Naive thymus-derived CD4-positive, alpha-beta T cell (primary cell): Measurements from ENCODE around the gene ADAMTS15. TPM values are rescaled to one million over a fixed set of nuclear protein-coding genes. Genes with fewer than 3 reads are reported as not detected.

Experiments
- ATAC-seq: fragments of 150-1000 bp; cut with Tn5 transposase; 2 replicates; pipeline ENCODE4 v1.10.0; 2021; ENCODE audit warnings: mild to moderate bottlenecking, moderate library complexity
- CTCF ChIA-PET: fragments of 350-600 bp; sonication (Branson Sonifier 250); formaldehyde crosslinking; loops from one replicate; lab custom pipeline; 2021; ENCODE audit warnings: antibody characterized with exemption; lab: Charles Lee
- POLR2A ChIA-PET: fragments of 350-600 bp; sonication (Branson Sonifier 250); formaldehyde crosslinking; loops from one replicate; lab custom pipeline; 2021; ENCODE audit warnings: antibody characterized with exemption, inconsistent platforms; lab: Charles Lee
- DNase-seq, 9 donors: peaks; one replicate each; pipeline versions ENCODE4 v3.0.0 to v3.0.0-alpha.2; 2020 to 2022; ENCODE audit warnings: mixed read lengths in 1 of 9
- H3K27ac ChIP-seq: one replicate; pipeline ENCODE4 v1.7.0; 2013; ENCODE audit warnings: mild to moderate bottlenecking, low read depth, low read length, moderate library complexity
- H3K27me3 ChIP-seq, 2 donors: one replicate each; pipeline ENCODE4 v1.7.0; 2013; ENCODE audit warnings: low read length in 2 of 2, mild to moderate bottlenecking in 2 of 2, moderate library complexity in 2 of 2; ENCODE audit not compliant: control insufficient read depth in 2 of 2, insufficient read depth in 2 of 2
- H3K36me3 ChIP-seq, 3 experiments: 1 replicate in 2 of 3; 2 replicates in 1 of 3; pipeline ENCODE4 v1.7.0; 2013; ENCODE audit warnings: low read length in 3 of 3, mild to moderate bottlenecking in 3 of 3, moderate library complexity in 1 of 3; ENCODE audit not compliant: insufficient read depth in 3 of 3, control insufficient read depth in 2 of 3
- H3K4me1 ChIP-seq, 2 donors: one replicate each; pipeline ENCODE4 v1.7.0; 2013; ENCODE audit warnings: low read length in 2 of 2, mild to moderate bottlenecking in 2 of 2, moderate library complexity in 1 of 2; ENCODE audit not compliant: control insufficient read depth in 2 of 2, insufficient read depth in 2 of 2
- H3K4me3 ChIP-seq: 2 replicates; pipeline ENCODE4 v1.7.0; 2013; ENCODE audit warnings: mild to moderate bottlenecking, low read length
- H3K9me3 ChIP-seq, 3 experiments: 1 replicate in 2 of 3; 2 replicates in 1 of 3; pipeline ENCODE4 v1.7.0; 2013; ENCODE audit warnings: low read length in 3 of 3; ENCODE audit not compliant: control insufficient read depth in 2 of 3
- H3K27ac Mint-ChIP-seq, 9 donors: one replicate each; pipeline ENCODE4 v1.8.0; 2020 to 2022; ENCODE audit warnings: mixed read lengths in 9 of 9, mild to moderate bottlenecking in 8 of 9, moderate library complexity in 5 of 9, inconsistent platforms in 2 of 9
- H3K27me3 Mint-ChIP-seq, 5 donors: one replicate each; pipeline ENCODE4 v1.8.0; 2021 to 2022; ENCODE audit warnings: mixed read lengths in 5 of 5, mild to moderate bottlenecking in 1 of 5
- H3K36me3 Mint-ChIP-seq, 5 donors: one replicate each; pipeline ENCODE4 v1.8.0; 2020 to 2022; ENCODE audit warnings: mixed read lengths in 5 of 5, mild to moderate bottlenecking in 3 of 5, inconsistent platforms in 1 of 5
- H3K4me1 Mint-ChIP-seq, 7 donors: one replicate each; pipeline ENCODE4 v1.8.0; 2020 to 2022; ENCODE audit warnings: mixed read lengths in 7 of 7, mild to moderate bottlenecking in 3 of 7, inconsistent platforms in 1 of 7
- H3K4me3 Mint-ChIP-seq, 10 donors: one replicate each; pipeline ENCODE4 v1.8.0; 2020 to 2022; ENCODE audit warnings: mild to moderate bottlenecking in 10 of 10, mixed read lengths in 10 of 10, moderate library complexity in 6 of 10, inconsistent platforms in 2 of 10
- H3K9me3 Mint-ChIP-seq, 11 donors: one replicate each; pipeline ENCODE4 v1.8.0; 2020 to 2022; ENCODE audit warnings: mixed read lengths in 11 of 11, mild to moderate bottlenecking in 4 of 11, inconsistent platforms in 1 of 11, moderate library complexity in 1 of 11
- intact Hi-C, 2 donors: fragments of 100-400 bp; cut with micrococcal nuclease; formaldehyde crosslinking; loops; one replicate each; pipeline ENCODE4 v1.15.1; 2023
- polyA plus RNA-seq, 2 donors: library from polyadenylated mRNA; unstranded; fragments of 300-500 nt; fragmentation: Illumina TruSeq; gene quantifications; one replicate each; pipeline ENCODE4 v1.2.3, GENCODE V29; 2021
- total RNA-seq, 6 experiments: library from RNA in 5 of 6; stranded (reverse) in 5 of 6; gene quantifications; 1 replicate in 5 of 6; 2 replicates in 1 of 6; pipeline ENCODE4 v1.2.3 and lab custom pipeline; 2021 to 2026

Gene ADAMTS15
- total and polyA plus RNA-seq, 7 experiments from 2014 or later: 0.12 TPM; not detected in 6

DNA sequence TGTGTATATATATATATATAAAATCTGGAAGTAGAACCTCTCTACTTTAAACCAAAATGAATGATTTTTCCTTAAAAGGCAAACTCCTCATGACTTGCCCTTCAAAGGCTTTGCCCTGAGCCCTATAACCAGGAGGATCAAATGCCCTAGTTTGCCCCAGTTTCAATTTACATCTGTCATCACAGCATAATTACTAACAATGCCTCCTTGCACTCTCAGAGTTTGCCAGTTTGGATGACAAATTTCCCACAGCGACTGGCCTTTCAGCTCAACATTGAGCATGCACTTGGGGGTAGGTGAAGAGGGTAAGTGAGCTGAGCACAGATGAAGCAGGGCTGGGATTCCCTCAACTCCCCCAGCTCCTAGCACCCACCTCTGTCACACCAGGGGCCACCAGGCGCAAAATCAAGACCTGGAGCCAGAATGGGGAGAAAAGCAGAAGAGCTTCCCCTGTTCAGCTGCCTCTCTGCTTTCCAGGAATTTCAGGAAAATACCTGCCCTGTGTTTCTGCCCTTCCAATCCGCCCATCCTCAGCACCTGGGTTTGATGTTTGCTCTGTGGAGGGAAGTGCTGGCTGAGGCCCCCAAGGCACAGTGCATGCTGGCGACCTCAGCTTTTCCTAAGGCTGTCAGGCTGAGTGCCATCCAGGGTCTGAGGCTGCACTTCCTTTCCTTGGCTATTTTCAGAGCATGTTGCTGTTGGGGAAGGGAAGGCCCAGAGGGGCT is 67.5 kb downstream of the ADAMTS15 start:
- no peak for ATAC-seq
- intact Hi-C loops: no loop called here
- H3K9me3 Mint-ChIP-seq: peaks cover 0 to 3% (median 0%) of the 10 kb centered on the region in 11 donors
- H3K4me1 Mint-ChIP-seq: no peaks in the 10 kb centered on the region
- no peaks in the 10 kb centered on the region for H3K9me3 ChIP-seq
- CTCF ChIA-PET: no interaction called here
- H3K27ac Mint-ChIP-seq: no peak overlapping the region
- no peaks in the 10 kb centered on the region for H3K27me3 ChIP-seq
- H3K4me3 ChIP-seq: no peak overlapping the region
- H3K36me3 Mint-ChIP-seq: no peaks in the 10 kb centered on the region
- no peak overlapping the region for H3K4me3 Mint-ChIP-seq
- H3K27ac ChIP-seq: no peak overlapping the region
- H3K4me1 ChIP-seq: no peaks in the 10 kb centered on the region
- DNase-seq: no peak
- peaks cover 0 to 16% (median 2%) of the 10 kb centered on the region in 5 donors for H3K27me3 Mint-ChIP-seq
- no peaks in the 10 kb centered on the region for H3K36me3 ChIP-seq
- POLR2A ChIA-PET: no interaction called here

DNA sequence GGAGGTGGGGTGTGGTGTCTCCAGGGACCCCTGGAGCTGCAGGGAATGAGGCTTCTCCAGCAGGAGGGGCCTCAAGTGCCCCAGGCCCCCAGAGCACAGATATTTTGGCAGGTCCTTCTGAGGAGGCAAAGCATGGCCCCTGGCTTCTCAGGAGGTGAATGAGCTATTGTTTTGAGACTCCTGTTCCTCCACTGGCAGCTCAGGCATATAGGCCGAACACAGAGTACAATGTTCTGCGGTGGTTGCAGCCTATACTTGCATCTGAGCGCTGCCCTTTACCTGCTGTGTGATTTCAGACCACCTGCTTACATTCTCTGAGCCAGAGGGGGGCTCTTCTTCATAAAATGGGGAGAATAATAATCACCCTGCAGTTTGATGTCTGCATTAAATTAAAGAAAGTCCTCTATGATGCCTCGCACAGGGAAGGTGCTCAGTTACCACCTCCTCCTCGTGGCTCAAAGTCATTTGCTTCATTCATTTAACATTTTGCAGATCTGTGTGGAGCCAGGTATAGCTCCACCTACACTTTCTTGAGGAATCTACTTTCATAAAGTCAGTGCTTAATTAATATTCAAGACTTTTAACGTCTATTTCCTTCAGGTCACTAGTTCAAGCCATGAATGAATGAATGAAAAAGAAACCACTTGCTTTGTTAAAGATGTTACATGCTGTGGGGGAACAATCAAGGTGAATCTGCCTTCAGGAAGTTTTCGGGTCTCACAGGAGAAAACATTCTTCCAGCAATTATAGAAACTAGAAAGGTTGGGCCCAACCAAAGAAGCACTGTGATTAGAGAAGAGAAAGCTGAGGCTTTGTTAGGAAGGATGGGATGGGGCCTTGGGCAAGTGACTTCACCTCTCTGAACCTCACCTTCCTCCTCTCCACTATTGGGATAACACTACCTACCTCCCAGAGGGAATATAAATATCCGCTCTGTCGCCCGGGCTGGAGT is 68.4 kb downstream of the ADAMTS15 start:
- H3K36me3 Mint-ChIP-seq: no peaks in the 10 kb centered on the region
- intact Hi-C loops: no loop called here

DNA sequence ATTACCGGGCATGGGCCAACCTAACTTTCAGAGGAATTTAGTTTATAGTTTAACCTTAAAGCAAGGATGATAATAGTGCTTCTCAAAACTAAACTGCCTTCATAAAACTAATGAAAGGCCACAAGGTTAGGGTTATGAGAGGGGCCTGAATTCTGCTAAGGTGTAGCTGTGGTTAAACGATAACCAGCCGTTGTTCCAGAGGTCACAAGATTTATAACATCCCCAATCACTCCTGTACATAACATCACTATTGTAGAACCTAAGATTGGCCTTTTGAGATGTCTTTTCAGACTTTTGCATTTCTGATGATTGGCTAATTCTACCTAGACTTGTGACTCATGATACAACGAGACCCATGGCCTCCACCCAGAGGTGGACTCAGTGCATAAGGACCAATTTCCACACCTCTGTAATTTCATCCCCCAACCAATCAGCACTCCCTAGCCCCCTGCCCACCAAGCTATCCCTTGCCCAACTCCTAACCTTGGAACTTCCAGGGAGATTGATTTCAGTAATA is 69.8 kb downstream of the ADAMTS15 start:
- Histone ChIP-seq H3K36me3 (no peaks in the 10 kb centered on the region), H3K4me1 (no peaks in the 10 kb centered on the region), H3K27ac (no peak overlapping the region), H3K27me3 (no peaks in the 10 kb centered on the region), H3K4me3 (no peak overlapping the region), H3K9me3 (no peaks in the 10 kb centered on the region)
- CTCF ChIA-PET: no interaction called here
- Mint-ChIP-seq H3K9me3 (peaks cover 0 to 3% (median 0%) of the 10 kb centered on the region in 11 donors), H3K4me3 (no peak overlapping the region), H3K27ac (no peak overlapping the region), H3K4me1 (no peaks in the 10 kb centered on the region), H3K36me3 (no peaks in the 10 kb centered on the region), H3K27me3 (peaks cover 0 to 14% (median 2%) of the 10 kb centered on the region in 5 donors)
- no peak for ATAC-seq
- POLR2A ChIA-PET: no interaction called here
- intact Hi-C loops: no loop called here
- DNase-seq: no peak

More for the DNA sequence above, 68.4 kb downstream of the ADAMTS15 start:
- Mint-ChIP-seq H3K9me3 (peaks cover 0 to 3% (median 0%) of the 10 kb centered on the region in 11 donors), H3K27ac (no peak overlapping the region), H3K4me3 (no peak overlapping the region), H3K4me1 (no peaks in the 10 kb centered on the region), H3K27me3 (peaks cover 0 to 16% (median 2%) of the 10 kb centered on the region in 5 donors)
- ChIA-PET CTCF (no interaction called here), POLR2A (no interaction called here)
- Histone ChIP-seq H3K9me3 (no peaks in the 10 kb centered on the region), H3K27me3 (no peaks in the 10 kb centered on the region), H3K36me3 (no peaks in the 10 kb centered on the region), H3K4me1 (no peaks in the 10 kb centered on the region), H3K27ac (no peak overlapping the region), H3K4me3 (no peak overlapping the region)
- ATAC-seq (no peak), DNase-seq (no peak)

DNA sequence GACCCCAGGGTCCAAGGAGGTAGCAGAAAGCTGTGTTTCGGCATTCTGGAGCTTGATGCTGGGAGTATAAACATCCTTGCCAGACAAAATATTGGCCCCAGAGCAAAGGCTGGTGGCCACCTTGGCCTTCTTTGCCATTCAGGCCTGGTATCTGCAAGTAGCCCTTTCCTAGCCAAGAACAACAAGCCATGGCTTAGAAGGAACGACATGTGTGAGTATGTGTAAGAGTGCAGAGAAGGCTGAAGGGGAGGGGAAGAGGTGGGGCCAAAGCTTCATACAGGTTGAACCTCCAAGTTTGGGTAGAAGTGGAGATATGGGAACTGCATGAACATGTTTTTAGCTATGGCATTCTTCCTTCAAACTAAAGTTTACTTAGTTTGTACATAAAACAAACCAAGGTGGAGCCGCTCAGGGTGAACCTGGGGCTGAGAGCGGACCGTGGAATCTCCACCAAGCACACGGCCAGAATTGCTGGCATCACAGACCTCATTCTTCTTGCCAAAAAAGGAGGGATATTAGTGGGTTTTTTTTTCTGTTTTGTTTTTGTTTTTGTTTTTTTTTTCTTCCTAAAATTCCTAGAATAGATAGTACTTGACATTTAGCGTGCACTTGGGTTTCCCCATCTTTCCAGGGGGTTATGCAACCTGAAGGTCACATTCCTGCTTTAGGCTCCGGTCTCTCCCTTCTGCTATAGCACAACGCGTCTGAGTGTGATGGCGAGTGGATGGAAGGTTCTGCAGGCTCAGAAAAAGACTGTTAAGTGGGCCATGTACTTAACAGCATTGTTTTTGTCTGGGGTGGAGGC is 70.9 kb downstream of the ADAMTS15 start:
- intact Hi-C loops: no loop called here
- Mint-ChIP-seq H3K4me1 (no peaks in the 10 kb centered on the region), H3K27ac (no peak overlapping the region), H3K4me3 (no peak overlapping the region), H3K9me3 (peaks cover 0 to 3% (median 0%) of the 10 kb centered on the region in 11 donors), H3K27me3 (peaks cover 0 to 8% (median 0%) of the 10 kb centered on the region in 5 donors), H3K36me3 (no peaks in the 10 kb centered on the region)
- no peaks in the 10 kb centered on the region for H3K27me3 ChIP-seq
- DNase-seq (no peak), ATAC-seq (no peak)
- ChIA-PET POLR2A (no interaction called here), CTCF (no interaction called here)
- no peaks in the 10 kb centered on the region for H3K36me3 ChIP-seq
- H3K27ac ChIP-seq: no peak overlapping the region
- H3K4me3 ChIP-seq: no peak overlapping the region
- no peaks in the 10 kb centered on the region for H3K9me3 ChIP-seq
- no peaks in the 10 kb centered on the region for H3K4me1 ChIP-seq

DNA sequence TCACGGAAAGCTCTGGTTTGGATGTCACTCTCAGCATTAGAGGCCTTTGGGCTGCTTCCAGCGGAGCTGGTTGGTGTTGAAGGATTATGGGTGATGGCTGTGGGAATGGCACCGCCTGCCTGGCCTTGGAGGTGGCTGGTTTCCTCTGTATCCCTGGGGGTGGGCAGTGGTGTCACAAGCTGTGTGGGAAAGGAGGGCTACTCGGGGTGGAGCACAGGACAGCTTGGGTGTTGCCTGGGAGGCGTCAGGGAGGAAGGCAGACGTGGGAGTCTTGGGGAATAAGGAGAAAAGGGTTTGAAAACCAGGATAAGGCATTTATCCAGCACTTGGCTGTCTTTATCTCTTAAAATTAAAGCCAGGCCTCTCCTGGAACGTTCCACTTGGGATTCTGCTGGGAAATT is 71.8 kb downstream of the ADAMTS15 start:
- POLR2A ChIA-PET: no interaction called here
- no peaks in the 10 kb centered on the region for H3K9me3 ChIP-seq
- ATAC-seq: no peak
- H3K4me3 ChIP-seq: no peak overlapping the region
- H3K27ac Mint-ChIP-seq: no peak overlapping the region
- H3K36me3 ChIP-seq: no peaks in the 10 kb centered on the region
- DNase-seq: no peak
- no peaks in the 10 kb centered on the region for H3K27me3 ChIP-seq
- H3K4me1 ChIP-seq: no peaks in the 10 kb centered on the region
- no peaks in the 10 kb centered on the region for H3K36me3 Mint-ChIP-seq
- peaks cover 0 to 3% (median 0%) of the 10 kb centered on the region in 11 donors for H3K9me3 Mint-ChIP-seq
- H3K27ac ChIP-seq: no peak overlapping the region
- intact Hi-C loops: no loop called here
- no peak overlapping the region for H3K4me3 Mint-ChIP-seq
- H3K27me3 Mint-ChIP-seq: peaks cover 0 to 4% (median 0%) of the 10 kb centered on the region in 5 donors
- no peaks in the 10 kb centered on the region for H3K4me1 Mint-ChIP-seq
- CTCF ChIA-PET: no interaction called here

DNA sequence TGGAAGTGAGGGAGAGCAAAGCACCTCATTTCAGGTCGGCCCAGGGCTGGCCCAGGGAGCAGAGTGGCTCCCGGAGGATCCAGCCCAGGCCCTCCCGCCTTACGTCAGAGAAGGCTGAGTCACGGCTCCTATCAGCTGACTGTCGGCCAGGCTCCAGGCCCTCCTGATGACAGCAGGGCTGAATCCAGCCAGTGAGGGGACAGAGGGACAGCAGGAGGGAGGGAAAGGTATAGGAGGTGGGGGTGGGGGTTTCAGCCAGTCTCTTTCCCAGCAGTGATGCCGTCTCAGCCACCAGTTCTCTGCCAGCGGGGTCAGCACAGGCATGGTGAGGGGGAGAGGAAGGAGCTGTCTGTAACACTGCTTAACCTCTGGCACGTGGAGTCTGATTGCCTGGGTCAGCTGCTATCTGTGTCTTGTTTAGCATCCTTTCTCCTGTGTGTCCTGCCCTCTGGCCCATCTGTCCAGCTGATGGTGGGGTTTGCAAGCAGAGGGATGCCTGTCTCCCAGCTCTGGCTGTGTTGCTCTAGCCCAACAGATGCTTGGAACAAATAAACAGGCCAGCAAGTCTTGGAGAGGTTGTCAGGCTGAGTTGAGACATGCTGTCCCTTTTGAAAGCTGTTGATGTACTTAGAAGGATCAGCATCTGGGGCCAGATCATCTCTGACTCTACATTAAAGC is 74.0 kb downstream of the ADAMTS15 start:
- H3K36me3 Mint-ChIP-seq: no peaks in the 10 kb centered on the region
- no peaks in the 10 kb centered on the region for H3K4me1 ChIP-seq
- H3K27me3 ChIP-seq: no peaks in the 10 kb centered on the region
- H3K4me3 Mint-ChIP-seq: no peak overlapping the region
- no peak overlapping the region for H3K4me3 ChIP-seq
- no peak overlapping the region for H3K27ac ChIP-seq
- H3K9me3 ChIP-seq: no peaks in the 10 kb centered on the region
- H3K27ac Mint-ChIP-seq: no peak overlapping the region
- H3K36me3 ChIP-seq: no peaks in the 10 kb centered on the region
- peaks cover 0 to 3% (median 0%) of the 10 kb centered on the region in 11 donors for H3K9me3 Mint-ChIP-seq
- ChIA-PET CTCF (no interaction called here), POLR2A (no interaction called here)
- intact Hi-C loops: no loop called here
- peaks cover 0 to 5% (median 0%) of the 10 kb centered on the region in 5 donors for H3K27me3 Mint-ChIP-seq
- H3K4me1 Mint-ChIP-seq: no peaks in the 10 kb centered on the region
- ATAC-seq: no peak
- DNase-seq: no peak
